CD8-positive, alpha-beta memory T cell (primary cell): ENCODE measurements around the gene REEP5. TPM values are rescaled to one million over a fixed set of nuclear protein-coding genes. Genes with fewer than 3 reads are reported as not detected.

Experiments
- CTCF ChIA-PET: fragments of 350-600 bp; sonication (Branson Sonifier 250); formaldehyde crosslinking; loops from one replicate; lab custom pipeline; 2021; ENCODE audit warnings: antibody characterized with exemption; lab: Charles Lee
- POLR2A ChIA-PET: fragments of 350-600 bp; sonication (Branson Sonifier 250); formaldehyde crosslinking; loops from one replicate; lab custom pipeline; 2021; ENCODE audit warnings: antibody characterized with exemption; lab: Charles Lee
- DNase-seq, 5 donors: peaks; one replicate each; pipeline versions ENCODE4 v3.0.0 to v3.0.0-alpha.2; 2020 to 2022; ENCODE audit warnings: mixed read lengths in 1 of 5
- H3K27ac ChIP-seq: one replicate; pipeline ENCODE4 v1.7.0; 2013; ENCODE audit warnings: low read depth, mild to moderate bottlenecking, low read length, moderate library complexity
- H3K27me3 ChIP-seq: 2 replicates; pipeline ENCODE4 v1.7.0; 2013; ENCODE audit warnings: low read length, mild to moderate bottlenecking; ENCODE audit not compliant: insufficient read depth, poor library complexity, severe bottlenecking
- H3K36me3 ChIP-seq: 2 replicates; pipeline ENCODE4 v1.7.0; 2013; ENCODE audit warnings: mild to moderate bottlenecking, low read length, moderate library complexity; ENCODE audit not compliant: insufficient read depth
- H3K4me1 ChIP-seq: 2 replicates; pipeline ENCODE4 v1.7.0; 2013; ENCODE audit warnings: mild to moderate bottlenecking, low read length, moderate library complexity; ENCODE audit not compliant: insufficient read depth
- H3K4me3 ChIP-seq: 2 replicates; pipeline ENCODE4 v1.7.0; 2013; ENCODE audit warnings: mild to moderate bottlenecking, low read length
- H3K9me3 ChIP-seq: 2 replicates; pipeline ENCODE4 v1.7.0; 2013; ENCODE audit warnings: mild to moderate bottlenecking, low read length
- H3K27ac Mint-ChIP-seq, 8 donors: one replicate each; pipeline ENCODE4 v1.8.0; 2020 to 2021; ENCODE audit warnings: mixed read lengths in 8 of 8, mild to moderate bottlenecking in 6 of 8, inconsistent platforms in 3 of 8, moderate library complexity in 3 of 8
- H3K27me3 Mint-ChIP-seq, 2 donors: one replicate each; pipeline ENCODE4 v1.8.0; 2020 to 2021; ENCODE audit warnings: mixed read lengths in 2 of 2, mild to moderate bottlenecking in 1 of 2, moderate library complexity in 1 of 2
- H3K36me3 Mint-ChIP-seq, 3 donors: one replicate each; pipeline ENCODE4 v1.8.0; 2020 to 2021; ENCODE audit warnings: mixed read lengths in 3 of 3, inconsistent platforms in 1 of 3, mild to moderate bottlenecking in 1 of 3
- H3K4me1 Mint-ChIP-seq, 3 donors: one replicate each; pipeline ENCODE4 v1.8.0; 2020 to 2021; ENCODE audit warnings: mixed read lengths in 3 of 3, inconsistent platforms in 1 of 3, mild to moderate bottlenecking in 1 of 3
- H3K4me3 Mint-ChIP-seq, 7 donors: one replicate each; pipeline ENCODE4 v1.8.0; 2020 to 2021; ENCODE audit warnings: mixed read lengths in 7 of 7, mild to moderate bottlenecking in 6 of 7, moderate library complexity in 4 of 7, inconsistent platforms in 2 of 7
- H3K9me3 Mint-ChIP-seq, 5 donors: one replicate each; pipeline ENCODE4 v1.8.0; 2020 to 2022; ENCODE audit warnings: mixed read lengths in 5 of 5, mild to moderate bottlenecking in 3 of 5, moderate library complexity in 2 of 5, inconsistent platforms in 1 of 5
- polyA plus RNA-seq: library from polyadenylated mRNA; unstranded; fragments of 300-500 nt; fragmentation: Illumina TruSeq; gene quantifications from one replicate; pipeline ENCODE4 v1.2.3, GENCODE V29; 2021
- total RNA-seq, 2 experiments: library from RNA; stranded (reverse); gene quantifications; one replicate each; pipeline ENCODE4 v1.2.3, GENCODE V29; 2021

The REEP5 gene
- total and polyA plus RNA-seq, 3 experiments from 2014 or later: 63.5 to 121 (median 74.0) TPM

DNA sequence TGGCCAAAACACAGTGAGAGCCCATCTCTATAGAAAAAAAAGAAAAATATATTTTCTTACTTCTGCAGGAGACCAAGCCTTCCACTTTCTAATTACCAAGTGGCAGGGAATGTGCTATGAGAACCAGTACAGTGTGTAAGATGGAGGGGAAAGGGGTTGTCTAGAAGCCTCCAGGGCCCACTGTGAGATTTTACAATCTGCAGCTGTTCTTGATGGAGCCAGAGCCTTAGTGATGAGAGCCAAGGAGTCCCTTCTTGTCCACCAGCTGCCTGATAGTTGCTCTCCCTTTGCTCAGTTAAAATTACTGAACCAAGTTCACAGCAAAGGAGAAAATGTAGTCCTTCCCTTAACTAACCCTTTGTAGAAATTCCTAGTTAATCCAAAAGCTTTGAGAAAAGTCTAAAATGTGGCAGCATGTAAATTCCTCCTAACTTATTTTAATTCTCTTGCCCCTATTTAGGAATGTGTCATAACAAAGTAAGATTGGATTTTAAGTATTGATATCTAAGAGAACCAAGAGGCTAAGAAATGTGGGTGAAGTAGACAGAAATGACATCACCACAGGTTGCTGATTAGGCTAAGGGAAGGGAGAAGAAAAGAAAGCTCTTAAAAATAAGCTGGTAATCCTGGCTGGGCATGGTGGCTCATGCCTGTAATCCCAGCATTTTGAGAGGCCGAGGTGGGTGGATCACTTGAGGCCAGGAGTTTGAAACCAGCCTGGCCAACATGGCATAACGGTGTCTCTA is 41.6 kb downstream of the REEP5 start:
- Mint-ChIP-seq H3K27ac (peak overlapping the region in 6 of 8 donors; percentile 73 to 91 (median 85)), H3K36me3 (peaks cover 5 to 42% (median 18%) of the 10 kb centered on the region in 3 donors), H3K9me3 (no peaks in the 10 kb centered on the region), H3K4me1 (peaks cover 33 to 40% (median 39%) of the 10 kb centered on the region in 3 donors), H3K4me3 (no peak overlapping the region), H3K27me3 (no peaks in the 10 kb centered on the region)
- Histone ChIP-seq H3K9me3 (no peaks in the 10 kb centered on the region), H3K4me3 (no peak overlapping the region), H3K27ac (no peak overlapping the region), H3K27me3 (no peaks in the 10 kb centered on the region), H3K36me3 (peaks cover 11% of the 10 kb centered on the region), H3K4me1 (peaks cover 19% of the 10 kb centered on the region)
- no peak for DNase-seq
- POLR2A ChIA-PET: interaction anchor here (1.7 kb wide), 1 partner anchor 10 kb away, joined by 3 read pairs; no protein-coding TSS in a partner anchor
- CTCF ChIA-PET: interaction anchor here (0.8 to 1.5 kb wide), 2 partner anchors 9 to 11 kb away, joined by 3 to 5 read pairs; no protein-coding TSS in a partner anchor

DNA sequence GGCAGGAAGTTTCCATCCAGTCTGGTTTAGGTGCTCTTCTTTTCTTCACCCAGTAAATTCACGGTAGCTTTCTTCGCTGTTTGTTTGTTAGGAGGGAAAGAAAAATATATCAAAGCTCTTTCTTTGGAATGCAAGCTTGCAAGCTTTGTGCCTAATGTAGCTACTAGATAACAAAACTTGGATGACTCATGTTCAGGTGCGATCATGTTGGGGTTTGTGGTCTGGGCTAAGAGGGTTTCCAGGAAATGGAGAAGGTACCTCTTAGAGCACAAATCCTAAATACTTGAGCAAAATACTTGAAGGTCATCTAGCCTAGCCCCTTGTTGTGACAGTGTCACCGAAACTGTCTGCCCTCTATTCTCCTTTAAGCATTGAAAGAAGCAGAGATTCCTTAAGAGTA is 43.3 kb downstream of the REEP5 start:
- Mint-ChIP-seq H3K4me3 (peak overlapping the region in 6 of 7 donors; percentile 4 to 71 (median 45)), H3K27me3 (no peaks in the 10 kb centered on the region), H3K27ac (peak overlapping the region; percentile 20 to 94 (median 78)), H3K36me3 (peaks cover 5 to 49% (median 16%) of the 10 kb centered on the region in 3 donors), H3K4me1 (peaks cover 37 to 46% (median 46%) of the 10 kb centered on the region in 3 donors), H3K9me3 (no peaks in the 10 kb centered on the region)
- Histone ChIP-seq H3K36me3 (peaks cover 5% of the 10 kb centered on the region), H3K27me3 (no peaks in the 10 kb centered on the region), H3K9me3 (no peaks in the 10 kb centered on the region), H3K4me3 (no peak overlapping the region), H3K4me1 (peaks cover 19% of the 10 kb centered on the region), H3K27ac (no peak overlapping the region)
- peak in 4 of 5 donors; percentile 15 to 72 (median 33) for DNase-seq
- ChIA-PET POLR2A (no interaction called here), CTCF (interaction anchor here (0.9 to 1.3 kb wide), 5 partner anchors 9 to 43 kb away, joined by 3 to 5 read pairs (median 4); partner anchors contain the start of genes REEP5 and SRP19)

DNA sequence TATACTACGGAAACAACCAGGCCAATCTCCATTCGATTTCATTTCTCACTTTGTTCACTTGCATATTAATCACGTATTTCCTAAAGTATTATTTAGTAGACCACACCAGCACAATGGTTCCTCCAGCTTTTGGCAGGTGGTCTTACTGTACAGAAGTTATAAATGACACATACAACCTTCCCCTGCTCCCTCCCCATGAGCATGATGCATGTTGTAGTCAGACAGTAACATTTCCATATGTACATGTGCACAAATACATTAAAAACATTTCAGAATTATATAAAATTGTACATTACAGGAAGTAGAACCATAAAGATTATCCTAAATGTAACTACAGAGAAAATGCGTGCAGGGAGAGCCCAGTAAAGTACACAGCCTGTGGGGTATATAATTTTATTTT is 43.9 kb downstream of the REEP5 start:
- H3K27me3 ChIP-seq: no peaks in the 10 kb centered on the region
- CTCF ChIA-PET: interaction anchor here (0.9 to 1.4 kb wide), 7 partner anchors 9 to 44 kb away, joined by 3 to 5 read pairs (median 3); partner anchors contain the start of genes REEP5 and SRP19
- peak overlapping the region in 1 of 7 donors; percentile 45 for H3K4me3 Mint-ChIP-seq

DNA sequence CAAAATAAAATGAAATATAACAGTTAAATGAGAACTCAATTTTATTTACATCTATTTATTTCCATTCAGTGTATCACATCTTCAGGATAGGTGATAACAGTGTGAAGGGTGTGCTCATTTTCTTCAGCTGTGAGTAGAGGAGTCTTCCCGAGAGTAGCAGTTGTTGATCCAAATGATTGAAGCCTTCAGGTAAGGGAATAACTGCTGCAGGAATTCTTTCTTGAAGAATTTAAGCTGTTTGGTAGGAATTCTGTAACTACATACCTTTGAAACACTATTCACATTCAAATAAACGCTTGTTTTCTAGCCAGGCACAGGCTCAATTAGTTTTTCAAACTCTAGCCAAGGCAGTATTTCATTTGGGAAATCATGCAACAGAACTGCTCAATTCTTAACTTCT is 45.7 kb downstream of the REEP5 start:
- H3K27me3 ChIP-seq: no peaks in the 10 kb centered on the region
- H3K4me1 ChIP-seq: peaks cover 19% of the 10 kb centered on the region
- no peak for DNase-seq
- no peak overlapping the region for H3K27ac ChIP-seq
- CTCF ChIA-PET: no interaction called here
- POLR2A ChIA-PET: no interaction called here
- Mint-ChIP-seq H3K4me1 (peaks cover 42 to 56% (median 55%) of the 10 kb centered on the region in 3 donors), H3K36me3 (peaks cover 5 to 59% (median 14%) of the 10 kb centered on the region in 3 donors), H3K4me3 (no peak overlapping the region), H3K27me3 (no peaks in the 10 kb centered on the region), H3K9me3 (no peaks in the 10 kb centered on the region), H3K27ac (peak overlapping the region in 2 of 8 donors; percentile 26 to 34)
- no peaks in the 10 kb centered on the region for H3K9me3 ChIP-seq
- H3K36me3 ChIP-seq: peaks cover 5% of the 10 kb centered on the region
- no peak overlapping the region for H3K4me3 ChIP-seq

More for the DNA sequence above, 43.9 kb downstream of the REEP5 start:
- DNase-seq: no peak
- Mint-ChIP-seq H3K36me3 (peaks cover 5 to 52% (median 16%) of the 10 kb centered on the region in 3 donors), H3K27ac (peak overlapping the region in 7 of 8 donors; percentile 17 to 94 (median 56)), H3K9me3 (no peaks in the 10 kb centered on the region), H3K27me3 (no peaks in the 10 kb centered on the region), H3K4me1 (peaks cover 40 to 50% (median 50%) of the 10 kb centered on the region in 3 donors)
- Histone ChIP-seq H3K36me3 (peaks cover 5% of the 10 kb centered on the region), H3K27ac (no peak overlapping the region), H3K4me1 (peaks cover 19% of the 10 kb centered on the region), H3K9me3 (no peaks in the 10 kb centered on the region), H3K4me3 (no peak overlapping the region)
- POLR2A ChIA-PET: no interaction called here

DNA sequence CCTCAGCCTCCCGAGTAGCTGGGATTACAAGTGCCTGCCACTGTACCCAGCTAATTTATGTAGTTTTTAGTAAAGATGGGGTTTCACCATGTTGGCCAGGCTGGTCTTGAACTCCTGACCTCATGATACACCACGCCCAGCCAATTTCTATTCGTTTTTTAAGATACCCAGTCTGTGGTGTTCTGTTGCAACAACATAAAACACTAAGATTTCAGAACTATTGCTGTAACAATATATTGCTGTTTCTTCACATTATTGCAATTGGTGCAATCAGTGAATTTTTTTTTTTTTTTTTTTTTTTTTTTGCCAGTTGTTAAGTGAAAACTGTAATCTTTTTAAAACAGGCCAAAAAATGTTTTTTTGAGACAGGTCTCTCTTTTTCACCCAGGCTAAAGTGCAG is 51.1 kb downstream of the REEP5 start:
- Histone ChIP-seq H3K27ac (no peak overlapping the region), H3K36me3 (peaks cover 9% of the 10 kb centered on the region), H3K4me3 (no peak overlapping the region), H3K9me3 (no peaks in the 10 kb centered on the region), H3K27me3 (no peaks in the 10 kb centered on the region), H3K4me1 (no peaks in the 10 kb centered on the region)
- Mint-ChIP-seq H3K9me3 (no peaks in the 10 kb centered on the region), H3K27me3 (no peaks in the 10 kb centered on the region), H3K4me3 (no peak overlapping the region), H3K27ac (peak overlapping the region in 2 of 8 donors; percentile 24 to 32), H3K36me3 (peaks cover 0 to 68% (median 11%) of the 10 kb centered on the region in 3 donors), H3K4me1 (peaks cover 37 to 50% (median 49%) of the 10 kb centered on the region in 3 donors)
- DNase-seq: no peak
- POLR2A ChIA-PET: no interaction called here
- CTCF ChIA-PET: interaction anchor here (1.6 kb wide), 1 partner anchor 23 kb away, joined by 5 read pairs; no protein-coding TSS in a partner anchor

- DNase-seq: no peak
- H3K4me3 Mint-ChIP-seq: no peak overlapping the region
- H3K36me3 Mint-ChIP-seq: peaks cover 0 to 71% (median 11%) of the 10 kb centered on the region in 3 donors
- no peak overlapping the region for H3K4me3 ChIP-seq
- H3K27ac Mint-ChIP-seq: peak overlapping the region; percentile 1 to 88 (median 33)
- H3K36me3 ChIP-seq: peaks cover 12% of the 10 kb centered on the region
- no peak overlapping the region for H3K27ac ChIP-seq
- peaks cover 37 to 51% (median 50%) of the 10 kb centered on the region in 3 donors for H3K4me1 Mint-ChIP-seq
- H3K9me3 ChIP-seq: no peaks in the 10 kb centered on the region
- POLR2A ChIA-PET: interaction anchor here (0.9 to 1.3 kb wide), 2 partner anchors 11 to 106 kb away, joined by 3 to 4 read pairs; partner anchors contain the start of gene DCP2
- CTCF ChIA-PET: interaction anchor here (1.6 kb wide), 1 partner anchor 22 kb away, joined by 5 read pairs; no protein-coding TSS in a partner anchor
- H3K27me3 ChIP-seq: no peaks in the 10 kb centered on the region
- no peaks in the 10 kb centered on the region for H3K4me1 ChIP-seq
- H3K9me3 Mint-ChIP-seq: no peaks in the 10 kb centered on the region
- H3K27me3 Mint-ChIP-seq: no peaks in the 10 kb centered on the region
Measured at GRCh38 chr5:112869948-112870347, 52.1 kb downstream of the REEP5 start.

- Histone ChIP-seq H3K4me3 (no peak overlapping the region), H3K27me3 (no peaks in the 10 kb centered on the region), H3K4me1 (peaks cover 12% of the 10 kb centered on the region), H3K36me3 (peaks cover 22% of the 10 kb centered on the region), H3K27ac (no peak overlapping the region), H3K9me3 (no peaks in the 10 kb centered on the region)
- H3K36me3 Mint-ChIP-seq: peaks cover 0 to 80% (median 14%) of the 10 kb centered on the region in 3 donors
- peaks cover 45 to 56% (median 51%) of the 10 kb centered on the region in 3 donors for H3K4me1 Mint-ChIP-seq
- H3K27me3 Mint-ChIP-seq: no peaks in the 10 kb centered on the region
- no peak for DNase-seq
- ChIA-PET CTCF (interaction anchor here (1.1 to 1.3 kb wide), 4 partner anchors 10 to 100 kb away, joined by 3 to 6 read pairs (median 3); no protein-coding TSS in a partner anchor), POLR2A (no interaction called here)
- no peaks in the 10 kb centered on the region for H3K9me3 Mint-ChIP-seq
- peak overlapping the region in 6 of 8 donors; percentile 0 to 72 (median 42) for H3K27ac Mint-ChIP-seq
- peak overlapping the region in 1 of 7 donors; percentile 7 for H3K4me3 Mint-ChIP-seq
Measured at GRCh38 chr5:112867411-112867810, 54.6 kb downstream of the REEP5 start.
